ENCODE results near the gene SYP. TPM values are rescaled to one million over a fixed set of nuclear protein-coding genes. Genes with fewer than 3 reads are reported as not detected.
A peak's percentile ranks its signal among the peaks of the same experiment; 100 is the strongest.

SYP gene
- total and polyA plus RNA-seq, 2 donors (not counting 1 experiment from before 2014, with no cell fraction given), result 1.2 to 1.6 TPM

- peak overlapping the region; percentile 65 for H3K9ac ChIP-seq (ENCODE audit: low read length)
- TF ChIP-seq CTCF (IDR thresholded peaks at IDR 0.05), result no peak
- Mint-ChIP-seq H3K27ac (peak overlapping the region; percentile 92), H3K27me3 (no peaks in the 10 kb centered on the region), H3K9me3 (ENCODE audit: insufficient read depth) (no peaks in the 10 kb centered on the region), H3K4me1 (peaks cover 32% of the 10 kb centered on the region), H3K4me3 (peak overlapping the region; percentile 89)
- H3K9me3 ChIP-seq (ENCODE audit: control extremely low read depth in 1 of 3, control insufficient read depth in 2 of 3, insufficient read depth in 1 of 3, low read length in 2 of 3), result no peaks in the 10 kb centered on the region
- H3K4me1 ChIP-seq (ENCODE audit: control insufficient read depth in 2 of 2, insufficient read depth in 2 of 2, low read length in 2 of 2), result peaks cover 9 to 49% of the 10 kb centered on the region in 2 donors
- 1% methylated on average over 20 of the region's 35 CpGs for WGBS (ENCODE audit: insufficient coverage)
- peak overlapping the region; percentile 13 for H2AFZ ChIP-seq (ENCODE audit: insufficient read depth, low read depth, low read length, poor library complexity, severe bottlenecking)
- H3K4me3 ChIP-seq (ENCODE audit: control extremely low read depth in 1 of 5, extremely low read depth in 1 of 5, insufficient read depth in 1 of 5, low read depth in 2 of 5, low read length in 4 of 5), result peak overlapping the region; percentile 43 to 65 (median 50)
- no peaks in the 10 kb centered on the region for H3K36me3 ChIP-seq (replicated peaks in 1 of 2; ENCODE audit: control extremely low read depth in 1 of 2, control insufficient read depth in 1 of 2, extremely low read depth in 1 of 2, insufficient read depth in 2 of 2, low read length in 1 of 2)
- ChIA-PET POLR2A (interaction anchor here (0.8 to 2.6 kb wide), 8 partner anchors 11 to 230 kb away, joined by 3 to 12 read pairs (median 3); partner anchors contain the start of genes GPKOW, OTUD5 and WDR45), CTCF (interaction anchor here (0.7 to 2.2 kb wide), 14 partner anchors 10 to 755 kb away, joined by 3 to 13 read pairs (median 4); partner anchors contain the start of genes CCDC22 and CLCN5)
- H4K20me1 ChIP-seq (ENCODE audit: control insufficient read depth, insufficient read depth, low read length, poor library complexity, severe bottlenecking), result no peaks in the 10 kb centered on the region
- DNase-seq, result peak; percentile 76
- intact Hi-C loops (cut with micrococcal nuclease), result loop anchor here (1.0 to 5.0 kb wide), 6 partner anchors 17 to 230 kb away; partner anchors contain the start of genes GPKOW, PPP1R3F and TFE3
- H3K27me3 ChIP-seq (replicated peaks in 1 of 4; ENCODE audit: control extremely low read depth in 1 of 4, control insufficient read depth in 3 of 4, insufficient read depth in 4 of 4, low read length in 3 of 4), result no peaks in the 10 kb centered on the region
- H3K79me2 ChIP-seq (ENCODE audit: control insufficient read depth, insufficient read depth, low read length), result no peaks in the 10 kb centered on the region
- ATAC-seq (ENCODE audit: low read depth), result peak; percentile 22
- H3K4me2 ChIP-seq (replicated peaks; ENCODE audit: low read depth, low read length, poor library complexity, severe bottlenecking), result peak overlapping the region; percentile 87
- H3K27ac ChIP-seq (ENCODE audit: low read length in 2 of 2), result peak overlapping the region; percentile 71 to 75
Observed at GRCh38 chrX:49166914-49167739, 32.9 kb downstream of the SYP start.

Measured in B cell (primary cell).